Body of pancreas (tissue), 4 donors: Measurements from ENCODE around the gene OCLN.
"Not testable (repeated sequence)": the region's sequence is repeated elsewhere in the genome, so short reads cannot be mapped to it uniquely, and the experiment has no call there.

Experiments used
- CTCF ChIP-seq, 7 experiments: fragments of 450-650 bp in 4 of 7; fragments of 200-600 bp in 3 of 7; sonication (generic) in 3 of 7; IDR thresholded peaks; one replicate each; pipeline ENCODE4 v1.5.1; 2016 to 2019; ENCODE audit warnings: antibody characterized with exemption in 7 of 7
- POLR2A ChIP-seq, 3 donors: fragments of 450-650 bp; IDR thresholded peaks; one replicate each; pipeline ENCODE4 v1.6.1; 2016; ENCODE audit warnings: antibody characterized with exemption in 3 of 3, mild to moderate bottlenecking in 2 of 3

GRCh38 chr5:69542838-69543618, 50.4 kb downstream of the OCLN start:
- not testable (repeated sequence) for TF ChIP-seq CTCF, POLR2A (IDR thresholded peaks at IDR 0.05)
